ENCODE data around the gene PHYHD1. TPM values are rescaled to one million over a fixed set of nuclear protein-coding genes. Genes with fewer than 3 reads are reported as not detected.

The PHYHD1 gene
- total RNA-seq, 3 donors from 2014 or later (not counting 1 experiment from before 2014, with no cell fraction given) = 5.4 to 6.0 (median 5.4) TPM

- H3K4me3 Mint-ChIP-seq = no peak overlapping the region
- H3K4me1 ChIP-seq (ENCODE audit: control insufficient read depth, insufficient read depth, low read length) = no peaks in the 10 kb centered on the region
- H3K9me3 Mint-ChIP-seq = no peaks in the 10 kb centered on the region
- DNase-seq = no peak
- H3K27ac Mint-ChIP-seq = no peak overlapping the region
- intact Hi-C loops (cut with micrococcal nuclease) = no loop called here
- H3K27ac ChIP-seq (ENCODE audit: low read length) = no peak overlapping the region
- no peaks in the 10 kb centered on the region for H3K9me3 ChIP-seq (ENCODE audit: control insufficient read depth, insufficient read depth, low read length)
- peaks cover 10% of the 10 kb centered on the region for H3K36me3 Mint-ChIP-seq
- no peak for TF ChIP-seq CTCF (IDR thresholded peaks at IDR 0.05)
- H3K27me3 Mint-ChIP-seq (ENCODE audit: low read depth in 2 of 2) = no peaks in the 10 kb centered on the region
- H3K36me3 ChIP-seq (ENCODE audit: control insufficient read depth, insufficient read depth, low read length) = peaks cover 77% of the 10 kb centered on the region
- ATAC-seq = no peak
- no peaks in the 10 kb centered on the region for H3K27me3 ChIP-seq (ENCODE audit: control insufficient read depth, insufficient read depth, low read length)
- no peaks in the 10 kb centered on the region for H3K4me1 Mint-ChIP-seq
- no peak overlapping the region for H3K4me3 ChIP-seq (ENCODE audit: low read length)
- WGBS (ENCODE audit: insufficient coverage) = 100% methylated on average over 3 of the region's 3 CpGs
Observed at GRCh38 chr9:128979111-128979510, 58.3 kb downstream of the PHYHD1 start.

GRCh38 chr9:128983536-128983935 lies 62.8 kb downstream of the PHYHD1 start:
- Mint-ChIP-seq H3K27ac (no peak overlapping the region), H3K4me1 (no peaks in the 10 kb centered on the region), H3K36me3 (peaks cover 24% of the 10 kb centered on the region), H3K9me3 (no peaks in the 10 kb centered on the region), H3K4me3 (no peak overlapping the region), H3K27me3 (ENCODE audit: low read depth in 2 of 2) (no peaks in the 10 kb centered on the region)
- Histone ChIP-seq H3K4me1 (ENCODE audit: control insufficient read depth, insufficient read depth, low read length) (no peaks in the 10 kb centered on the region), H3K9me3 (ENCODE audit: control insufficient read depth, insufficient read depth, low read length) (no peaks in the 10 kb centered on the region), H3K4me3 (ENCODE audit: low read length) (no peak overlapping the region), H3K27me3 (ENCODE audit: control insufficient read depth, insufficient read depth, low read length) (no peaks in the 10 kb centered on the region), H3K27ac (ENCODE audit: low read length) (no peak overlapping the region), H3K36me3 (ENCODE audit: control insufficient read depth, insufficient read depth, low read length) (peaks cover 91% of the 10 kb centered on the region)
- ATAC-seq (no peak), DNase-seq (no peak)
- WGBS (ENCODE audit: insufficient coverage) = 97% methylated on average over 5 of the region's 8 CpGs
- TF ChIP-seq CTCF (IDR thresholded peaks at IDR 0.05) = no peak
- intact Hi-C loops (cut with micrococcal nuclease) = no loop called here

GRCh38 chr9:128986671-128987070 lies 65.9 kb downstream of the PHYHD1 start:
- H3K9me3 ChIP-seq (ENCODE audit: control insufficient read depth, insufficient read depth, low read length) = no peaks in the 10 kb centered on the region
- Mint-ChIP-seq H3K9me3 (no peaks in the 10 kb centered on the region), H3K4me1 (no peaks in the 10 kb centered on the region), H3K27me3 (ENCODE audit: low read depth in 2 of 2) (no peaks in the 10 kb centered on the region), H3K27ac (no peak overlapping the region), H3K36me3 (peaks cover 24% of the 10 kb centered on the region), H3K4me3 (no peak overlapping the region)
- no peaks in the 10 kb centered on the region for H3K4me1 ChIP-seq (ENCODE audit: control insufficient read depth, insufficient read depth, low read length)
- H3K27ac ChIP-seq (ENCODE audit: low read length) = no peak overlapping the region
- TF ChIP-seq CTCF (IDR thresholded peaks at IDR 0.05) = no peak
- DNase-seq (no peak), ATAC-seq (no peak)
- no peaks in the 10 kb centered on the region for H3K27me3 ChIP-seq (ENCODE audit: control insufficient read depth, insufficient read depth, low read length)
- WGBS (ENCODE audit: insufficient coverage) = 99% methylated on average over 5 of the region's 5 CpGs
- intact Hi-C loops (cut with micrococcal nuclease) = no loop called here
- peaks cover 73% of the 10 kb centered on the region for H3K36me3 ChIP-seq (ENCODE audit: control insufficient read depth, insufficient read depth, low read length)
- H3K4me3 ChIP-seq (ENCODE audit: low read length) = no peak overlapping the region

- no peak for ATAC-seq
- DNase-seq = no peak
- no peak overlapping the region for H3K4me3 Mint-ChIP-seq
- H3K9me3 Mint-ChIP-seq = no peaks in the 10 kb centered on the region
- Histone ChIP-seq H3K4me1 (ENCODE audit: control insufficient read depth, insufficient read depth, low read length) (no peaks in the 10 kb centered on the region), H3K27ac (ENCODE audit: low read length) (no peak overlapping the region), H3K27me3 (ENCODE audit: control insufficient read depth, insufficient read depth, low read length) (no peaks in the 10 kb centered on the region), H3K36me3 (ENCODE audit: control insufficient read depth, insufficient read depth, low read length) (peaks cover 71% of the 10 kb centered on the region), H3K4me3 (ENCODE audit: low read length) (no peak overlapping the region), H3K9me3 (ENCODE audit: control insufficient read depth, insufficient read depth, low read length) (no peaks in the 10 kb centered on the region)
- H3K27ac Mint-ChIP-seq = no peak overlapping the region
- intact Hi-C loops (cut with micrococcal nuclease) = no loop called here
- peaks cover 26% of the 10 kb centered on the region for H3K36me3 Mint-ChIP-seq
- H3K4me1 Mint-ChIP-seq = no peaks in the 10 kb centered on the region
- WGBS (ENCODE audit: insufficient coverage) = 98% methylated on average over 3 of the region's 5 CpGs
- no peak for TF ChIP-seq CTCF (IDR thresholded peaks at IDR 0.05)
- H3K27me3 Mint-ChIP-seq (ENCODE audit: low read depth in 2 of 2) = no peaks in the 10 kb centered on the region
Observed at GRCh38 chr9:128987805-128988204, 67.0 kb downstream of the PHYHD1 start.
